GM12872 (cell line): Measurements from ENCODE around the gene RFNG.
A peak's percentile ranks its signal among the peaks of the same experiment; 100 is the strongest.

ENCODE experiments used
- CTCF ChIP-seq: IDR thresholded peaks from 3 replicates; pipeline ENCODE4 v1.5.1; 2011; ENCODE audit warnings: low read depth, mild to moderate bottlenecking, low read length, moderate library complexity; ENCODE audit not compliant: insufficient read depth

RFNG gene

GRCh38 chr17:82045936-82046484 is 5.6 kb downstream of the RFNG start:
- no peak for TF ChIP-seq CTCF

GRCh38 chr17:82043507-82043906 is 8.1 kb downstream of the RFNG start:
- TF ChIP-seq CTCF: no peak

- TF ChIP-seq CTCF: no peak
Measured at GRCh38 chr17:82042649-82043048, 9.0 kb downstream of the RFNG start.

GRCh38 chr17:82041144-82041814 is 10.3 kb downstream of the RFNG start:
- TF ChIP-seq CTCF: no peak

GRCh38 chr17:82039695-82040299 is 11.8 kb downstream of the RFNG start:
- no peak for TF ChIP-seq CTCF

- TF ChIP-seq CTCF: no peak
Measured at GRCh38 chr17:82037889-82038195, 13.8 kb downstream of the RFNG start.

- TF ChIP-seq CTCF: peak; percentile 87
Measured at GRCh38 chr17:82037092-82037888, 14.3 kb downstream of the RFNG start, which contains the start of gene DCXR. TSS of gene DCXR (minus strand) at chr17:82037697. CDS start at chr17:82037682, 15 bp downstream.
